Right lobe of liver (tissue), 4 donors: ENCODE results near the gene TNFAIP6.

ENCODE experiments used
- CTCF ChIP-seq, 4 donors: fragments of 200-600 bp in 3 of 4; fragments of 450-650 bp in 1 of 4; IDR thresholded peaks; one replicate each; pipeline versions ENCODE4 v1.5.1 to v1.8.0; 2016 to 2022; ENCODE audit warnings: antibody characterized with exemption in 4 of 4, mild to moderate bottlenecking in 2 of 4
- POLR2A ChIP-seq: fragments of 450-650 bp; IDR thresholded peaks from one replicate; pipeline ENCODE4 v1.6.1; 2017; ENCODE audit warnings: antibody characterized with exemption, mild to moderate bottlenecking
- donor health status: DM: no; HTN: no; CAD: no.
- donor health status: DM: no; HTN: no; CAD: no.
- donor health status: DM: no; HTN: yes; CAD: no.

DNA sequence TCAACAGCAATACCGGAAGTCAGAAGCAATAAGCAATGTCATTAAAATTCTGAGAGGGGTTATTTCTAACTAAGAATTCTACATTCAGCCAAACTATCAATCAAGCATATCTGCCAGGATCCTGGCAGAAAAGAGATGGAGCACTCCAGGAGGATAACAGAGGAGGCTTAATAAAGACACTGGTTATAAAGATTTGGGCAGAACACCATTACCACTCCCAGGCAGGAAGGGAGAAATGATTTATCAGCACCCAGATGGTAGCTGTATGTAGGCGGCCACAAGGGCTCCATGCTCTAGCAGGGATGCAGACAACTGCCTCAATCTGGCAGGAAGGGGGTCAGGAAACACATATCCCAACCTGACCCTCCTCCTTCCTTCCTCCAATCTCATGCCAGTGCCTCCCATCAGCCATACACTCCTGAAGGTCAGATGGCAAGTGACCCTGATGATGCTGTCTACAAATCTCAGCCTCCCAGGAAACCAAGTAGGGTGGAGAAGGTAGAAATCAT, 20.5 kb upstream of the TNFAIP6 start:
- TF ChIP-seq CTCF (IDR thresholded peaks at IDR 0.05) (no peak), POLR2A (no peak)
